ENCODE data around the gene IREB2. TPM values are rescaled to one million over a fixed set of nuclear protein-coding genes. Genes with fewer than 3 reads are reported as not detected.
A peak's percentile ranks its signal among the peaks of the same experiment; 100 is the strongest.

IREB2 gene
- total and polyA plus RNA-seq, 2 of the 13 experiments (the other 11 are each of a cell fraction or from before 2014, with no cell fraction given), result 24.2 to 30.4 TPM

GRCh38 chr15:78437762-78438618 lies at the start of gene IREB2 (continued):
- TF ChIP-seq ZBTB7A (CRISPR knock-in tag; IDR thresholded peaks at IDR 0.05) (peak; percentile 41; the same call in 1 of the 2 replicates), FOXK2 (IDR thresholded peaks at IDR 0.05) (peak; percentile 92), NFYB (CRISPR knock-in tag; IDR thresholded peaks at IDR 0.05) (peak; percentile 19; the same call in 1 of the 2 replicates), XBP1 (CRISPR knock-in tag; IDR thresholded peaks at IDR 0.05) (no peak), KMT2B (CRISPR knock-in tag; IDR thresholded peaks at IDR 0.05) (peak; percentile 74; the same call in 1 of the 2 replicates), MEF2D (CRISPR knock-in tag; IDR thresholded peaks at IDR 0.05) (peak; percentile 53; the same call in 1 of the 2 replicates), AGO2 (optimal IDR thresholded peaks at IDR 0.05; ENCODE audit: low read depth, low read length) (peak; percentile 88), TBL1XR1 (IDR thresholded peaks at IDR 0.05; ENCODE audit: borderline replicate concordance, low read length, partially characterized antibody) (peak; percentile 12), GATAD1 (CRISPR knock-in tag; IDR thresholded peaks at IDR 0.05) (peak; percentile 87), ZNF556 (CRISPR knock-in tag; IDR thresholded peaks at IDR 0.05; ENCODE audit: borderline replicate concordance) (peak; percentile 70; the same call in 1 of the 2 replicates), POLR2A (IDR thresholded peaks at IDR 0.05; ENCODE audit: insufficient read depth in 1 of 2, low read depth in 2 of 2, low read length in 2 of 2) (peak; percentile 74 to 81), TBX2 (CRISPR knock-in tag; IDR thresholded peaks at IDR 0.05; ENCODE audit: borderline replicate concordance) (peak; percentile 64), ZNF121 (CRISPR knock-in tag; IDR thresholded peaks at IDR 0.05) (peak; percentile 10; the same call in 1 of the 2 replicates), ZNF543 (CRISPR knock-in tag; IDR thresholded peaks at IDR 0.05) (0 out of 2 replicates have a peak, but pooled peaks have one; percentile 60), GFI1 (CRISPR knock-in tag; IDR thresholded peaks at IDR 0.05; ENCODE audit: borderline replicate concordance) (peak; percentile 43; the same call in 1 of the 2 replicates), ZNF335 (CRISPR knock-in tag; IDR thresholded peaks at IDR 0.05) (peak; percentile 4; the same call in 1 of the 2 replicates), ZNF670 (CRISPR knock-in tag; IDR thresholded peaks at IDR 0.05; ENCODE audit: borderline replicate concordance) (peak; percentile 69), KLF15 (CRISPR knock-in tag; IDR thresholded peaks at IDR 0.05; ENCODE audit: borderline replicate concordance) (peak; percentile 49), ZSCAN12 (CRISPR knock-in tag; IDR thresholded peaks at IDR 0.05) (0 out of 2 replicates have a peak, but pooled peaks have one; percentile 64)
- TF ChIP-seq, protein P1, sequence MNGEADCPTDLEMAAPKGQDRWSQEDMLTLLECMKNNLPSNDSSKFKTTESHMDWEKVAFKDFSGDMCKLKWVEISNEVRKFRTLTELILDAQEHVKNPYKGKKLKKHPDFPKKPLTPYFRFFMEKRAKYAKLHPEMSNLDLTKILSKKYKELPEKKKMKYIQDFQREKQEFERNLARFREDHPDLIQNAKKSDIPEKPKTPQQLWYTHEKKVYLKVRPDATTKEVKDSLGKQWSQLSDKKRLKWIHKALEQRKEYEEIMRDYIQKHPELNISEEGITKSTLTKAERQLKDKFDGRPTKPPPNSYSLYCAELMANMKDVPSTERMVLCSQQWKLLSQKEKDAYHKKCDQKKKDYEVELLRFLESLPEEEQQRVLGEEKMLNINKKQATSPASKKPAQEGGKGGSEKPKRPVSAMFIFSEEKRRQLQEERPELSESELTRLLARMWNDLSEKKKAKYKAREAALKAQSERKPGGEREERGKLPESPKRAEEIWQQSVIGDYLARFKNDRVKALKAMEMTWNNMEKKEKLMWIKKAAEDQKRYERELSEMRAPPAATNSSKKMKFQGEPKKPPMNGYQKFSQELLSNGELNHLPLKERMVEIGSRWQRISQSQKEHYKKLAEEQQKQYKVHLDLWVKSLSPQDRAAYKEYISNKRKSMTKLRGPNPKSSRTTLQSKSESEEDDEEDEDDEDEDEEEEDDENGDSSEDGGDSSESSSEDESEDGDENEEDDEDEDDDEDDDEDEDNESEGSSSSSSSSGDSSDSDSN (CRISPR knock-in tag; IDR thresholded peaks at IDR 0.05), result peak; percentile 95
- TF ChIP-seq, protein P2, sequence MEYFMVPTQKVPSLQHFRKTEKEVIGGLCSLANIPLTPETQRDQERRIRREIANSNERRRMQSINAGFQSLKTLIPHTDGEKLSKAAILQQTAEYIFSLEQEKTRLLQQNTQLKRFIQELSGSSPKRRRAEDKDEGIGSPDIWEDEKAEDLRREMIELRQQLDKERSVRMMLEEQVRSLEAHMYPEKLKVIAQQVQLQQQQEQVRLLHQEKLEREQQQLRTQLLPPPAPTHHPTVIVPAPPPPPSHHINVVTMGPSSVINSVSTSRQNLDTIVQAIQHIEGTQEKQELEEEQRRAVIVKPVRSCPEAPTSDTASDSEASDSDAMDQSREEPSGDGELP (IDR thresholded peaks at IDR 0.05; ENCODE audit: borderline replicate concordance, low read depth), result no peak
- TF ChIP-seq, protein P3, sequence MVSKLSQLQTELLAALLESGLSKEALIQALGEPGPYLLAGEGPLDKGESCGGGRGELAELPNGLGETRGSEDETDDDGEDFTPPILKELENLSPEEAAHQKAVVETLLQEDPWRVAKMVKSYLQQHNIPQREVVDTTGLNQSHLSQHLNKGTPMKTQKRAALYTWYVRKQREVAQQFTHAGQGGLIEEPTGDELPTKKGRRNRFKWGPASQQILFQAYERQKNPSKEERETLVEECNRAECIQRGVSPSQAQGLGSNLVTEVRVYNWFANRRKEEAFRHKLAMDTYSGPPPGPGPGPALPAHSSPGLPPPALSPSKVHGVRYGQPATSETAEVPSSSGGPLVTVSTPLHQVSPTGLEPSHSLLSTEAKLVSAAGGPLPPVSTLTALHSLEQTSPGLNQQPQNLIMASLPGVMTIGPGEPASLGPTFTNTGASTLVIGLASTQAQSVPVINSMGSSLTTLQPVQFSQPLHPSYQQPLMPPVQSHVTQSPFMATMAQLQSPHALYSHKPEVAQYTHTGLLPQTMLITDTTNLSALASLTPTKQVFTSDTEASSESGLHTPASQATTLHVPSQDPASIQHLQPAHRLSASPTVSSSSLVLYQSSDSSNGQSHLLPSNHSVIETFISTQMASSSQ (IDR thresholded peaks at IDR 0.05; ENCODE audit: low read depth), result peak; percentile 54
- TF ChIP-seq, protein P3 (CRISPR knock-in tag; IDR thresholded peaks at IDR 0.05; ENCODE audit: borderline replicate concordance), result peak; percentile 53; the same call in 1 of the 2 replicates

Data from HepG2 (cell line).